Stimulated activated CD4-positive, alpha-beta T cell treated with anti-CD3 and anti-CD28 coated beads, TNF-alpha, amount 100 ng/mL, for 1 hour (primary cell): ENCODE results near the gene DYNC2H1.

ENCODE experiments used
- DNase-seq, 3 donors: peaks; one replicate each; pipeline ENCODE4 v3.0.0-alpha.2; 2020; ENCODE audit warnings: low read depth in 3 of 3, low spot score in 1 of 3

DYNC2H1 gene

DNA sequence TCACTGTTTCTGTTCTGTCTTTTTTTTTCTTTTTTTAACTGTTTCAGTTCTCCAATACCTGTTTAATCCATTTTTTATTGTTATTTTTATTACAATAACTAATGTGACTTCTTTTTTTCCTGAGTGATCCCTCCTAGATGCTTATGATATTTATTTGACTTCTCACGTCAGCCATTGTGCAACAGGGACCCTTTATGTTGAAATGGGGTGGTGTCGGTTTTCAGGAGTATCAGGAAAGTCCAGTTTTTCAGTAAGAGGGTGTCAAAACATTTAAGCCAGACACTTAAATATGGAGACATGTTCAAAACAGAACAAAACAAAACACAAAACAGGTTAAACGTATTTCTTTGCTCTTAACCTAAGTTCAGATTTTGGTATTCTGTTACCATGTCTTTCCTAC lies 418.8 kb downstream of the DYNC2H1 start:
- no peak for DNase-seq

DNA sequence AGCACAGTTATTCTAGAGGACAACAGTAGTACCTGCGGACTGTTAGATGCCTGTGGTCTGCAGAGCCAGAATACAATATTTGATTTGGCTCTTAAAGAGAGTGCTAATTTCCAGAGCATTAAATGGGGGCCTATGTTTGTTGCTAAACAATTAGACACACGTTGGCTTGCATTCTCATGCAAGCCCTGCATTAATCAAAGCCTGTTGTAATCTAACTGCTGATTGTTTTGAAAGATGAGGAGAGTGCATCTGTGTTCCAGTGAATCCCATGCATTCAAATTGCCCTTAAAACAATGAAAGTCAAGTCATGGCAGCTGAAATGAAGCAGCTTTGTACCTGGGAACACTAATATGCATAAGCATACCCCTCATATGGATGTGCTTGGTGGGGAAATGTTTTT lies 419.4 kb downstream of the DYNC2H1 start:
- no peak for DNase-seq

DNA sequence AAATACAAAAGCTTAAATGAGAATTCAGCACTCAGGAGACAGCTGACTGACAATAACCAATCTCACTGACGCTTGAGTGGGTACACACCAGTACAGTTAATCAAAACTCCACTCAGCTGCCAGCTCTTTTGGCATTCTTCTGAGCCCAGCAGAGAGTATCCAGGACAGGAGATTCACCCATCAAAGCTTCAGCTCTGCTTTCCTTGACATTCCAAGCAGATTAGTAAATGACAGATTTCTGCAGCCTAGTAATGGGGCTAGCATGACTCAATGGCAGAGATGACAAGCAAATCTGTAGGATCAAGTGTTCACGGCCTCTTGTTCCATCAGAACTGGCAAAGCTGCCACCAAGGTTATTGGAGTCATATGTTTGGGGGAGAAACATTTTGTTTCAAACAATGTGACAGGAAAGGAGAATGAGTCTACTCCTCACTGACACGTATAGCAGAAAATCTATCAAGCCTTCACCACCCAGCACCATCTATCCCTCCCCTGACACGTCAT lies 420.0 kb downstream of the DYNC2H1 start:
- no peak for DNase-seq
